ENCODE measurements around the gene RASGRP2. TPM values are rescaled to one million over a fixed set of nuclear protein-coding genes. Genes with fewer than 3 reads are reported as not detected.

The RASGRP2 gene
- total RNA-seq, 2 experiments from 2014 or later: 668 to 672 TPM

DNA sequence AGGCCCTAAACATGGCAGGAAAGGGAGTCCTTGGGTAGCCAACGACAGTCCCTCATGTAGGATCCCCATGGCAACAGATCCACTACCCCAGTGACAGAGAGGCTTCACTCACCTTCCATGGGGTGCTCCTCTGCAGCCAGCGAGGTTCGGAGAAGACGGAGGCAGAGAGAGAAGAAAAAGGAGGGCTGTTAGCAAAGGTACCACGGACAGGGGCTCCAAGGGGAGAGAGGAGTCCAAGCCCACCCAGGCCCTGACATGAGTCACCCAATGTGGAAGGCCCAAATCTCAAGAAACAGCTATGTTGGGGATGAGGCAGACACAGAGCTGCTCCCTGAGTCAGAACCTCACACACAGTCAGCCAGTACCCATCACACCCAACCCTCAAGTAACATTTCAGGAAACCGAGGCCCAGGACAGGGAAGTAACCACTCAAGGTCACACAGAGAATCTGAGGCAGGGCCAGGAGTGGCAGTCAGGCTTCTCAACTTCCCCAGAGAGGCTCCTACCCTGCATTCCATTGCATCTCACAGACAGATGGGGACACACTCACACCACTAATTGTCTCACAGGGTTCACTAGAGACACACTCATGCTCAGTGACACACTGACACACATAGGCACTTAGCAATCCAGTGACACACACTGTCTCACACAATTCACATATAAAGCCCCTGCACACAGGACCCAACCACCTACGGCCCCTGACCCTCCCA, 46.1 kb downstream of the RASGRP2 start:
- DNase-seq (no peak), ATAC-seq (ENCODE audit: poor library complexity) (no peak)
- Mint-ChIP-seq H3K4me3 (no peak overlapping the region), H3K27ac (no peak overlapping the region), H3K27me3 (peaks cover 32% of the 10 kb centered on the region), H3K4me1 (ENCODE audit: low read depth) (peaks cover 2% of the 10 kb centered on the region), H3K36me3 (ENCODE audit: low read depth) (no peaks in the 10 kb centered on the region), H3K9me3 (no peaks in the 10 kb centered on the region)
- ChIA-PET CTCF (no interaction called here), POLR2A (no interaction called here)
- TF ChIP-seq, protein P1, sequence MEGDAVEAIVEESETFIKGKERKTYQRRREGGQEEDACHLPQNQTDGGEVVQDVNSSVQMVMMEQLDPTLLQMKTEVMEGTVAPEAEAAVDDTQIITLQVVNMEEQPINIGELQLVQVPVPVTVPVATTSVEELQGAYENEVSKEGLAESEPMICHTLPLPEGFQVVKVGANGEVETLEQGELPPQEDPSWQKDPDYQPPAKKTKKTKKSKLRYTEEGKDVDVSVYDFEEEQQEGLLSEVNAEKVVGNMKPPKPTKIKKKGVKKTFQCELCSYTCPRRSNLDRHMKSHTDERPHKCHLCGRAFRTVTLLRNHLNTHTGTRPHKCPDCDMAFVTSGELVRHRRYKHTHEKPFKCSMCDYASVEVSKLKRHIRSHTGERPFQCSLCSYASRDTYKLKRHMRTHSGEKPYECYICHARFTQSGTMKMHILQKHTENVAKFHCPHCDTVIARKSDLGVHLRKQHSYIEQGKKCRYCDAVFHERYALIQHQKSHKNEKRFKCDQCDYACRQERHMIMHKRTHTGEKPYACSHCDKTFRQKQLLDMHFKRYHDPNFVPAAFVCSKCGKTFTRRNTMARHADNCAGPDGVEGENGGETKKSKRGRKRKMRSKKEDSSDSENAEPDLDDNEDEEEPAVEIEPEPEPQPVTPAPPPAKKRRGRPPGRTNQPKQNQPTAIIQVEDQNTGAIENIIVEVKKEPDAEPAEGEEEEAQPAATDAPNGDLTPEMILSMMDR (IDR thresholded peaks at IDR 0.05): no peak
- Histone ChIP-seq H3K36me3 (ENCODE audit: insufficient read depth, low read length) (no peaks in the 10 kb centered on the region), H3K27me3 (ENCODE audit: control insufficient read depth in 1 of 2, insufficient read depth in 2 of 2, low read length in 2 of 2) (peaks cover 18 to 19% of the 10 kb centered on the region in 2 experiments), H3K27ac (ENCODE audit: low read depth in 1 of 2, low read length in 2 of 2) (no peak overlapping the region), H3K4me3 (ENCODE audit: low read length) (no peak overlapping the region), H3K4me1 (ENCODE audit: insufficient read depth, low read length) (no peaks in the 10 kb centered on the region), H3K9me3 (ENCODE audit: control insufficient read depth in 1 of 2, insufficient read depth in 1 of 2, low read length in 2 of 2) (peaks cover 0 to 3% of the 10 kb centered on the region in 2 experiments)
- intact Hi-C loops (cut with DNase I, micrococcal nuclease): no loop called here

DNA sequence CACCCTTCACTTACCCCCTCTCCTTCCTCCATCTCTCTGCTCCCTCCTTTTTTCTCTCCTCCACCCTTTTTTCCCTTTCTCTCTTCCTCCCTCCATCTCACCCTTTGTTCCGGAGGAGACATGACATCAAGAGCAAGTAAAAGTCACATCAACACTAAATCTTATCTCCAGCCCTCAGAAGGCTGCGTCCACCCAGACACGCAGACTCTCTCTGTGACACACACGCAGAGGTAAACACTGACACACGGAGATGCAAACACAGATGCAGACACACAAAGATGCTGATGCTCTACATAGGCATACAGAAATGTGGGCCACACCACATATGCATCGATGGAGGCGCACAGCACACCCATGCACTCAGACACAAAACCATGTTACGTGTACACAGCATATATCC, 47.9 kb downstream of the RASGRP2 start:
- Histone ChIP-seq H3K36me3 (ENCODE audit: insufficient read depth, low read length) (no peaks in the 10 kb centered on the region), H3K27ac (ENCODE audit: low read depth in 1 of 2, low read length in 2 of 2) (no peak overlapping the region), H3K4me1 (ENCODE audit: insufficient read depth, low read length) (no peaks in the 10 kb centered on the region), H3K4me3 (ENCODE audit: low read length) (no peak overlapping the region), H3K27me3 (ENCODE audit: control insufficient read depth in 1 of 2, insufficient read depth in 2 of 2, low read length in 2 of 2) (peaks cover 23 to 24% of the 10 kb centered on the region in 2 experiments), H3K9me3 (ENCODE audit: control insufficient read depth in 1 of 2, insufficient read depth in 1 of 2, low read length in 2 of 2) (peaks cover 0 to 3% of the 10 kb centered on the region in 2 experiments)
- no peaks in the 10 kb centered on the region for H3K9me3 Mint-ChIP-seq
- TF ChIP-seq, protein P1 (IDR thresholded peaks at IDR 0.05): no peak
- DNase-seq: no peak
- CTCF ChIA-PET: no interaction called here
- H3K36me3 Mint-ChIP-seq (ENCODE audit: low read depth): no peaks in the 10 kb centered on the region
- ATAC-seq (ENCODE audit: poor library complexity): no peak
- no peak overlapping the region for H3K27ac Mint-ChIP-seq
- H3K4me1 Mint-ChIP-seq (ENCODE audit: low read depth): peaks cover 11% of the 10 kb centered on the region
- POLR2A ChIA-PET: no interaction called here
- H3K4me3 Mint-ChIP-seq: no peak overlapping the region
- H3K27me3 Mint-ChIP-seq: peaks cover 50% of the 10 kb centered on the region
- intact Hi-C loops (cut with DNase I, micrococcal nuclease): no loop called here

DNA sequence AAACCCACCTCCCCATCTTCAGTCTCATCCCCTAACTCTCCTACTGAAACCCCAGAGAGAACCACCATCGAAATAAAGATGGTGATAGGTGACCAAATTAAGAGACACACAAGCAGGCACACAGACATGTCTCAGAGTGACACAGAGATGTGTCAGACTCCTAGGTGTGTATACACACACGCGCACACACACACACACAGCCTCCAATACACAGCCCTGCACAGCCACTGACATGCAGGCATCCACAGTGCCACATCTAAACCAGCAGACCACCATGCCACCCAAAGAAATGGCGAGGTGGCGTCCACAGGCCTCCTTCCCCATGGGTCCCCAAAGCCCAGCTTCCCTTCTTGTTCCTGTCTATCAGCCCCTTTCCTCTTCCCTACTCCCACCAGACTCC, 48.4 kb downstream of the RASGRP2 start:
- TF ChIP-seq, protein P1 (IDR thresholded peaks at IDR 0.05): no peak
- Mint-ChIP-seq H3K36me3 (ENCODE audit: low read depth) (no peaks in the 10 kb centered on the region), H3K4me3 (no peak overlapping the region), H3K4me1 (ENCODE audit: low read depth) (peaks cover 11% of the 10 kb centered on the region), H3K9me3 (no peaks in the 10 kb centered on the region), H3K27ac (no peak overlapping the region), H3K27me3 (peaks cover 54% of the 10 kb centered on the region)
- no peaks in the 10 kb centered on the region for H3K36me3 ChIP-seq (ENCODE audit: insufficient read depth, low read length)
- DNase-seq (no peak), ATAC-seq (ENCODE audit: poor library complexity) (no peak)
- no peak overlapping the region for H3K27ac ChIP-seq (ENCODE audit: low read depth in 1 of 2, low read length in 2 of 2)
- H3K4me3 ChIP-seq (ENCODE audit: low read length): no peak overlapping the region
- CTCF ChIA-PET: no interaction called here
- peaks cover 0 to 3% of the 10 kb centered on the region in 2 experiments for H3K9me3 ChIP-seq (ENCODE audit: control insufficient read depth in 1 of 2, insufficient read depth in 1 of 2, low read length in 2 of 2)
- peaks cover 23 to 24% of the 10 kb centered on the region in 2 experiments for H3K27me3 ChIP-seq (ENCODE audit: control insufficient read depth in 1 of 2, insufficient read depth in 2 of 2, low read length in 2 of 2)
- H3K4me1 ChIP-seq (ENCODE audit: insufficient read depth, low read length): no peaks in the 10 kb centered on the region
- POLR2A ChIA-PET: no interaction called here
- intact Hi-C loops (cut with DNase I, micrococcal nuclease): no loop called here

Measured in CD4-positive, alpha-beta T cell (primary cell).